ENCODE results near the gene PLCXD3.

DNA sequence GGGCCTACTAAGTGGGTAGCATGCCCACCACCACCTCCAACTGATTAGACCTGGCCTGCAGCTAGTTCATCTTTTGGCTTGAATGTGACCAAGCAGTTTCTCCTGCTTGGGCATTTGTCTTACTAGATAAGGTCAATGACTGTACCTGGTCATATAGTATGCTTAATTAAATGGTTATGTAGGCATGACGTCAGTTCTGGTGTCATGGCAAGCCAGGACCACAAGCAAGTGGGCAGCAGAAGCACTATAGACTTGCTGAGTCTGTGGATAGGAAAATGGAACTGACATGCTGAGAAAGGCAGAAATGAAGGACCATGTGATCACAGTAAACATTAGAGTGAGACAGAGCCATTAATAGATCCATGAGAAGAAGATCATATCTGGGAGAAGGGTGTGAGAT, 241.5 kb downstream of the PLCXD3 start:
- TF ChIP-seq, protein P1, sequence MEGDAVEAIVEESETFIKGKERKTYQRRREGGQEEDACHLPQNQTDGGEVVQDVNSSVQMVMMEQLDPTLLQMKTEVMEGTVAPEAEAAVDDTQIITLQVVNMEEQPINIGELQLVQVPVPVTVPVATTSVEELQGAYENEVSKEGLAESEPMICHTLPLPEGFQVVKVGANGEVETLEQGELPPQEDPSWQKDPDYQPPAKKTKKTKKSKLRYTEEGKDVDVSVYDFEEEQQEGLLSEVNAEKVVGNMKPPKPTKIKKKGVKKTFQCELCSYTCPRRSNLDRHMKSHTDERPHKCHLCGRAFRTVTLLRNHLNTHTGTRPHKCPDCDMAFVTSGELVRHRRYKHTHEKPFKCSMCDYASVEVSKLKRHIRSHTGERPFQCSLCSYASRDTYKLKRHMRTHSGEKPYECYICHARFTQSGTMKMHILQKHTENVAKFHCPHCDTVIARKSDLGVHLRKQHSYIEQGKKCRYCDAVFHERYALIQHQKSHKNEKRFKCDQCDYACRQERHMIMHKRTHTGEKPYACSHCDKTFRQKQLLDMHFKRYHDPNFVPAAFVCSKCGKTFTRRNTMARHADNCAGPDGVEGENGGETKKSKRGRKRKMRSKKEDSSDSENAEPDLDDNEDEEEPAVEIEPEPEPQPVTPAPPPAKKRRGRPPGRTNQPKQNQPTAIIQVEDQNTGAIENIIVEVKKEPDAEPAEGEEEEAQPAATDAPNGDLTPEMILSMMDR (IDR thresholded peaks at IDR 0.05 in 2 of 3, conservative IDR thresholded peaks at IDR 0.05 in 1 of 3; ENCODE audit: insufficient read depth in 2 of 3, low read depth in 1 of 3, low read length in 3 of 3): no peak
- TF ChIP-seq SNAPC5 (CRISPR knock-in tag; IDR thresholded peaks at IDR 0.05) (no peak), EP300 (IDR thresholded peaks at IDR 0.05; ENCODE audit: low read length) (no peak)
- TF ChIP-seq, protein P2, sequence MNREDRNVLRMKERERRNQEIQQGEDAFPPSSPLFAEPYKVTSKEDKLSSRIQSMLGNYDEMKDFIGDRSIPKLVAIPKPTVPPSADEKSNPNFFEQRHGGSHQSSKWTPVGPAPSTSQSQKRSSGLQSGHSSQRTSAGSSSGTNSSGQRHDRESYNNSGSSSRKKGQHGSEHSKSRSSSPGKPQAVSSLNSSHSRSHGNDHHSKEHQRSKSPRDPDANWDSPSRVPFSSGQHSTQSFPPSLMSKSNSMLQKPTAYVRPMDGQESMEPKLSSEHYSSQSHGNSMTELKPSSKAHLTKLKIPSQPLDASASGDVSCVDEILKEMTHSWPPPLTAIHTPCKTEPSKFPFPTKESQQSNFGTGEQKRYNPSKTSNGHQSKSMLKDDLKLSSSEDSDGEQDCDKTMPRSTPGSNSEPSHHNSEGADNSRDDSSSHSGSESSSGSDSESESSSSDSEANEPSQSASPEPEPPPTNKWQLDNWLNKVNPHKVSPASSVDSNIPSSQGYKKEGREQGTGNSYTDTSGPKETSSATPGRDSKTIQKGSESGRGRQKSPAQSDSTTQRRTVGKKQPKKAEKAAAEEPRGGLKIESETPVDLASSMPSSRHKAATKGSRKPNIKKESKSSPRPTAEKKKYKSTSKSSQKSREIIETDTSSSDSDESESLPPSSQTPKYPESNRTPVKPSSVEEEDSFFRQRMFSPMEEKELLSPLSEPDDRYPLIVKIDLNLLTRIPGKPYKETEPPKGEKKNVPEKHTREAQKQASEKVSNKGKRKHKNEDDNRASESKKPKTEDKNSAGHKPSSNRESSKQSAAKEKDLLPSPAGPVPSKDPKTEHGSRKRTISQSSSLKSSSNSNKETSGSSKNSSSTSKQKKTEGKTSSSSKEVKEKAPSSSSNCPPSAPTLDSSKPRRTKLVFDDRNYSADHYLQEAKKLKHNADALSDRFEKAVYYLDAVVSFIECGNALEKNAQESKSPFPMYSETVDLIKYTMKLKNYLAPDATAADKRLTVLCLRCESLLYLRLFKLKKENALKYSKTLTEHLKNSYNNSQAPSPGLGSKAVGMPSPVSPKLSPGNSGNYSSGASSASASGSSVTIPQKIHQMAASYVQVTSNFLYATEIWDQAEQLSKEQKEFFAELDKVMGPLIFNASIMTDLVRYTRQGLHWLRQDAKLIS (CRISPR knock-in tag; IDR thresholded peaks at IDR 0.05): no peak
- TF ChIP-seq, protein P3, sequence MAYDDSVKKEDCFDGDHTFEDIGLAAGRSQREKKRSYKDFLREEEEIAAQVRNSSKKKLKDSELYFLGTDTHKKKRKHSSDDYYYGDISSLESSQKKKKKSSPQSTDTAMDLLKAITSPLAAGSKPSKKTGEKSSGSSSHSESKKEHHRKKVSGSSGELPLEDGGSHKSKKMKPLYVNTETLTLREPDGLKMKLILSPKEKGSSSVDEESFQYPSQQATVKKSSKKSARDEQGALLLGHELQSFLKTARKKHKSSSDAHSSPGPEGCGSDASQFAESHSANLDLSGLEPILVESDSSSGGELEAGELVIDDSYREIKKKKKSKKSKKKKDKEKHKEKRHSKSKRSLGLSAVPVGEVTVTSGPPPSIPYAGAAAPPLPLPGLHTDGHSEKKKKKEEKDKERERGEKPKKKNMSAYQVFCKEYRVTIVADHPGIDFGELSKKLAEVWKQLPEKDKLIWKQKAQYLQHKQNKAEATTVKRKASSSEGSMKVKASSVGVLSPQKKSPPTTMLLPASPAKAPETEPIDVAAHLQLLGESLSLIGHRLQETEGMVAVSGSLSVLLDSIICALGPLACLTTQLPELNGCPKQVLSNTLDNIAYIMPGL (CRISPR knock-in tag; IDR thresholded peaks at IDR 0.05): no peak

Data from K562 (cell line).